ENCODE results near the gene NCKIPSD. TPM values are rescaled to one million over a fixed set of nuclear protein-coding genes. Genes with fewer than 3 reads are reported as not detected.
A peak's percentile ranks its signal among the peaks of the same experiment; 100 is the strongest.

Gene NCKIPSD
- total RNA-seq, 1 donor from 2014 or later, result 10.5 TPM

- peak; percentile 80 for FAIRE-seq
- peak; percentile 27 for DNase-seq (ENCODE audit: low read depth)
- no peak overlapping the region for H3K4me3 ChIP-seq (ENCODE audit: low read depth, low read length)
- TF ChIP-seq CTCF (IDR thresholded peaks at IDR 0.05; ENCODE audit: insufficient read depth, low read length, severe bottlenecking), result no peak
- no peaks in the 10 kb centered on the region for H3K27me3 ChIP-seq (ENCODE audit: control insufficient read depth, insufficient read depth, low read length)
- H3K36me3 ChIP-seq (ENCODE audit: control insufficient read depth, insufficient read depth, low read length), result peaks cover 47% of the 10 kb centered on the region
Observed at GRCh38 chr3:48692551-48692950, 6.8 kb upstream of the NCKIPSD start.

GRCh38 chr3:48690846-48691458 is 5.2 kb upstream of the NCKIPSD start:
- Histone ChIP-seq H3K36me3 (ENCODE audit: control insufficient read depth, insufficient read depth, low read length) (peaks cover 46% of the 10 kb centered on the region), H3K4me3 (ENCODE audit: low read depth, low read length) (no peak overlapping the region), H3K27me3 (ENCODE audit: control insufficient read depth, insufficient read depth, low read length) (no peaks in the 10 kb centered on the region)
- no peak for FAIRE-seq
- no peak for TF ChIP-seq CTCF (IDR thresholded peaks at IDR 0.05; ENCODE audit: insufficient read depth, low read length, severe bottlenecking)
- DNase-seq (ENCODE audit: low read depth), result no peak

- TF ChIP-seq CTCF (IDR thresholded peaks at IDR 0.05; ENCODE audit: insufficient read depth, low read length, severe bottlenecking), result no peak
- FAIRE-seq, result no peak
- H3K36me3 ChIP-seq (ENCODE audit: control insufficient read depth, insufficient read depth, low read length), result peaks cover 42% of the 10 kb centered on the region
Observed at GRCh38 chr3:48689384-48689783, 3.7 kb upstream of the NCKIPSD start.

GRCh38 chr3:48688737-48689075 is 3.0 kb upstream of the NCKIPSD start:
- DNase-seq (ENCODE audit: low read depth) (no peak), FAIRE-seq (no peak)
- Histone ChIP-seq H3K4me3 (ENCODE audit: low read depth, low read length) (no peak overlapping the region), H3K36me3 (ENCODE audit: control insufficient read depth, insufficient read depth, low read length) (peaks cover 36% of the 10 kb centered on the region), H3K27me3 (ENCODE audit: control insufficient read depth, insufficient read depth, low read length) (no peaks in the 10 kb centered on the region)
- TF ChIP-seq CTCF (IDR thresholded peaks at IDR 0.05; ENCODE audit: insufficient read depth, low read length, severe bottlenecking), result no peak

More at GRCh38 chr3:48689384-48689783, 3.7 kb upstream of the NCKIPSD start:
- DNase-seq (ENCODE audit: low read depth), result no peak
- H3K27me3 ChIP-seq (ENCODE audit: control insufficient read depth, insufficient read depth, low read length), result no peaks in the 10 kb centered on the region
- H3K4me3 ChIP-seq (ENCODE audit: low read depth, low read length), result no peak overlapping the region

- DNase-seq (ENCODE audit: low read depth) (no peak), FAIRE-seq (no peak)
- TF ChIP-seq CTCF (IDR thresholded peaks at IDR 0.05; ENCODE audit: insufficient read depth, low read length, severe bottlenecking), result no peak
- Histone ChIP-seq H3K27me3 (ENCODE audit: control insufficient read depth, insufficient read depth, low read length) (no peaks in the 10 kb centered on the region), H3K36me3 (ENCODE audit: control insufficient read depth, insufficient read depth, low read length) (peaks cover 34% of the 10 kb centered on the region), H3K4me3 (ENCODE audit: low read depth, low read length) (no peak overlapping the region)
Observed at GRCh38 chr3:48688032-48688736, 2.5 kb upstream of the NCKIPSD start.

Measured in bronchial epithelial cell (primary cell).